HG02973 (cell line): ENCODE measurements around the gene CERS5.
A peak's percentile ranks its signal among the peaks of the same experiment; 100 is the strongest.
"Not testable (repeated sequence)": the region's sequence is repeated elsewhere in the genome, so short reads cannot be mapped to it uniquely, and the experiment has no call there.

Experiments used
- ATAC-seq: cut with Tn5 transposase; IDR thresholded peaks from one replicate; pipeline ENCODE4 v1.9.1; 2021; ENCODE audit warnings: moderate library complexity; ENCODE audit not compliant: unreplicated experiment

Gene CERS5

GRCh38 chr12:50104417-50105366, 62.5 kb downstream of the CERS5 start:
- ATAC-seq, result no peak

- no peak for ATAC-seq
Observed at GRCh38 chr12:50103767-50104321, 63.3 kb downstream of the CERS5 start, which contains the start of gene GPD1. TSS of gene GPD1 (plus strand) at chr12:50104008. CDS start at chr12:50104051, 43 bp downstream.

GRCh38 chr12:50103351-50103750, 63.8 kb downstream of the CERS5 start:
- ATAC-seq, result no peak

- ATAC-seq, result no peak
Observed at GRCh38 chr12:50102646-50103309, 64.4 kb downstream of the CERS5 start.

- no peak for ATAC-seq
Observed at GRCh38 chr12:50102131-50102531, 65.0 kb downstream of the CERS5 start.

- no peak for ATAC-seq
Observed at GRCh38 chr12:50101663-50102062, 65.5 kb downstream of the CERS5 start.

- no peak for ATAC-seq
Observed at GRCh38 chr12:50100561-50100960, 66.6 kb downstream of the CERS5 start.

- no peak for ATAC-seq
Observed at GRCh38 chr12:50099302-50100008, 67.7 kb downstream of the CERS5 start.

GRCh38 chr12:50097952-50098351, 69.2 kb downstream of the CERS5 start:
- no peak for ATAC-seq

DNA sequence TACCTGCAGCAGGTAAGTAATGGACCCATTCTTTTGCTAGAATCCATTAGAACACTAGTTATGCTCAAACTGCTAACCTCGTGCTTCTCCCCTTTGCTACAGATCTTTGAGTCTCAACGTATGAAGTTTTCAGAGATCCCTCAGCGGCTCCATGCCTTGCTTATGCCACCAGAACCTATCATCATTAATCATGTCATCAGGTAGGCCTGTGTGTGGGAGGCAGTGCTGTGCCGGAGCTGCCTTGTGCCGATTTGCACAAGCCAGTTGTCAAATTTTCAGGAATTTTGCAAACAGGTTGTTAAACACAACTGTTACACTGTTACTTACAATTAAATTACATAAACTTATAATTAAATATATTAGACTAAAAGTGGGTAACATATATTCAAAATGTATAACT, 76.8 kb downstream of the CERS5 start:
- no peak for ATAC-seq

DNA sequence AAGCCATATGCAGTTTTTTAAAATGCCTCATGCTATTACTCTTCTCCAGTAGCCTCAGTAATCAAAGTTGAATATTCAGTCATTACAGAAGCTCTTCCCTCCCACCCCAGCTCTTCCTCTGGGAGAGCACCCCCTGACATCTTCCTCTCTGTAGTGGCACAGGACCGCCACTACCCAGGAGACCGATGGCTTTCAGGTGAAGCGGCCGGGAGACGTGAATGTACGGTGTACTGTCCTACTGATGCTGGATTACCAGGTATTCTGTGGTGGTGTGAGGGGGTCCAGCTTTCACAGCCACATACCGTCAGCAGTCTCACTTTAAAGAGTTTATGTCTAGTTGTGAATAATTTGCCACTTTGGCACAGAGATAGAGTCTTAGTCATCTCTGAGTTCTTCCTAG, 77.4 kb downstream of the CERS5 start:
- no peak for ATAC-seq

- no peak for ATAC-seq
Observed at GRCh38 chr12:50088577-50089335, 78.4 kb downstream of the CERS5 start.

GRCh38 chr12:50087995-50088394, 79.2 kb downstream of the CERS5 start:
- no peak for ATAC-seq

DNA sequence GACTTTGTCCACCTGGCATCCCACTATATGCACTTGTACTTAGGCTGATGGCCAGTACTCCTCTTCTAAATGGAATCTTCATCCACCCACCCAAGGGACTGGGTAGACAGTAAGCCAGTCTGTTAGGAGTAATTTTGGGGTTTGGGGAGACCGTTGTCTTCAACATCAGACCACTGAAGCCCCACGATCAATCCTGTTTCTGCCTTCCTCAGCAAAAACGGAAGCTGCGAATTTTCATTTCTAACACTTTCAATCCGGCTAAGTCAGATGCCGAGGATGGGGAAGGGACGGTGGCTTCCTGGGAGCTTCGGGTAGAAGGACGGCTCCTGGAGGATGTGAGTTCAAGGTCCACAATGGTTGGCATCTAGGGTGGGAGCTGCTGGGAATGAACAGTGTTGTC, 80.0 kb downstream of the CERS5 start:
- no peak for ATAC-seq

- no peak for ATAC-seq
Observed at GRCh38 chr12:50086148-50086547, 81.0 kb downstream of the CERS5 start.

- ATAC-seq, result no peak
Observed at GRCh38 chr12:50085615-50086072, 81.5 kb downstream of the CERS5 start.

DNA sequence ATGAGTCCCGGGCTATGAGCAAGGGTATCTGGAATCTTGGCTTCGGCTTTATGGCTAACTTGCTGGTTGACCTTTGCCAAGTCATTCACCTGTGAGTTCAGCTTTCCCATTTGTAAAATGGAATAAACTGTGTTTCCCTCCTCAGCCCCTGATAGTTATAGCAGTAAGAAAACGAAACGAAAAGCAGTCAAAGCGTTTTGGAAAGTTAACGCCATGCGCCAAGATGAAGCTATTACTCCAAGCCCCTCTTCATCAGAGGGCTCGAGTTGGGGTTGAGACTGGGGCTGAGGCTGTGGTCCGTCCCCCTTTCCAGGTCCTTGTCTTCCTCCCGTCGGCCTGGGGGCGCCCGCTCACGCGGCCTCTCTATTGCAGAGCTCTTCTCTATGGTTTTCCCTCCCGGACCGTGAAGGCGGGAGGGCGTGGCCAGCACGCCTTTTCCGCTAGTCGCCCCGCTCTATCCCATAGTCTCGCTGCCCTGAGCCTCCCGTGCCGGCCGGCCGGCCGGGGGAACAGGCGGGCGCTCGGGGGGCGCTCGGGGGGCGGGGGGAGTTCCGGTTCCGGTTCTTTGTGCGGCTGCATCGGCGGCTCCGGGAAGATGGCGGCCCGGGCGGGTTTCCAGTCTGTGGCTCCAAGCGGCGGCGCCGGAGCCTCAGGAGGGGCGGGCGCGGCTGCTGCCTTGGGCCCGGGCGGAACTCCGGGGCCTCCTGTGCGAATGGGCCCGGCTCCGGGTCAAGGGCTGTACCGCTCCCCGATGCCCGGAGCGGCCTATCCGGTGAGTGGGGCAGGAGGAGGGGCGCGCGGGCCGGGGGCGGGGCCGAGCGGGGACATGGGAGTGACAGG, 82.2 kb downstream of the CERS5 start, which contains the start of gene SMARCD1:
SMARCD1 (plus strand) TSS at position 568 of the 840 bp plus-strand sequence; CDS start at position 596, 28 bp downstream.
- peak; percentile 69 for ATAC-seq

DNA sequence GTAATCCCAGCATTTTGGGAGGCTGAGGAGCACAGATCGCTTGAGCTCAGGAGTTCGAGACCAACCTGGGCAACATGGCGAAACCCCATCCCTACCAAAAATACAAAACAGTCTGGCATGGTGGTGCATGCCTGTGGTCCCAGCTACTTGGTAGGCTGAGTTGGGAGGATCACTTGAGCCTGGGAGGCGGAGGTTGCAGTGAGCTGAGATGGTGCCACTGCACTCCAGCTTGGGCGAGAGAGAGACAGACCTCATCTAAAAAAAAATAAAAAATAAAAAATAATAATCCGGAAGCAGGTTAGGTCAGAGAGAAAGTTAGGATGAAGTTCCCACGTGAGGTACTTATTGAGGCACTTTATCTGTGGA, 82.8 kb downstream of the CERS5 start:
- not testable (repeated sequence) for ATAC-seq

DNA sequence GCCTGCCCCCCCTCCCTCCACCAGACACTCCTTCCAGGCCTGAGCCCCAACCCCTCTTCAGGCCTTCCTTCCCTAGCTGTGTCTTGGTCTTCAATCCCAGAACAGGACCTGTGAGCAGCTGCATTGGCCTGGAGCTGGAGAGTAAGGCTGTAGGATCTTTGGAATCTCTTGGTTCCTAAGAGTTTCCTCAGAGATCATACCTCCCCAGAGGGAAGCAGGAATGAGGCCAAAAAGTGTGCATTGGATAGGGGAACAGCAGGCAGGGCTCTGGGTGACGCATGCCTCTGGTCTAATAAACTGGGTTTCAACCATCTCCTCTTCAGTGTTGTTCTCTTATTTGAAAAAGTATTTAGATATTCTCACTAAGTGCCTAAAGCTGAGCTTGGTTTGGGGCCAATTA, 83.9 kb downstream of the CERS5 start:
- no peak for ATAC-seq
